NOMO-1 (cell line): ENCODE measurements around the gene SASS6.
A peak's percentile ranks its signal among the peaks of the same experiment; 100 is the strongest.

ENCODE experiments used
- DNase-seq, 2 experiments: peaks; one replicate each; lab custom pipeline; 2025; ENCODE audit not compliant: unreplicated experiment in 2 of 2; lab: John Stamatoyannopoulos, UW

SASS6 gene, protein sequence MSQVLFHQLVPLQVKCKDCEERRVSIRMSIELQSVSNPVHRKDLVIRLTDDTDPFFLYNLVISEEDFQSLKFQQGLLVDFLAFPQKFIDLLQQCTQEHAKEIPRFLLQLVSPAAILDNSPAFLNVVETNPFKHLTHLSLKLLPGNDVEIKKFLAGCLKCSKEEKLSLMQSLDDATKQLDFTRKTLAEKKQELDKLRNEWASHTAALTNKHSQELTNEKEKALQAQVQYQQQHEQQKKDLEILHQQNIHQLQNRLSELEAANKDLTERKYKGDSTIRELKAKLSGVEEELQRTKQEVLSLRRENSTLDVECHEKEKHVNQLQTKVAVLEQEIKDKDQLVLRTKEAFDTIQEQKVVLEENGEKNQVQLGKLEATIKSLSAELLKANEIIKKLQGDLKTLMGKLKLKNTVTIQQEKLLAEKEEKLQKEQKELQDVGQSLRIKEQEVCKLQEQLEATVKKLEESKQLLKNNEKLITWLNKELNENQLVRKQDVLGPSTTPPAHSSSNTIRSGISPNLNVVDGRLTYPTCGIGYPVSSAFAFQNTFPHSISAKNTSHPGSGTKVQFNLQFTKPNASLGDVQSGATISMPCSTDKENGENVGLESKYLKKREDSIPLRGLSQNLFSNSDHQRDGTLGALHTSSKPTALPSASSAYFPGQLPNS

GRCh38 chr1:100132566-100133477, at the start of gene SASS6, which contains the start of gene TRMT13:
Gene SASS6 (minus strand): TSS chr1:100132930. CDS start chr1:100132814, 116 bp downstream.
Gene TRMT13 (plus strand): TSS chr1:100133163. CDS start chr1:100133169, 6 bp downstream.
- peak; percentile 96 to 97 for DNase-seq

- DNase-seq = no peak
Observed at GRCh38 chr1:100178091-100178490, 45.4 kb upstream of the SASS6 start, which contains the start of gene LRRC39. Gene LRRC39 (minus strand): TSS chr1:100178256. CDS start chr1:100168516, 9,740 bp downstream.

DNA sequence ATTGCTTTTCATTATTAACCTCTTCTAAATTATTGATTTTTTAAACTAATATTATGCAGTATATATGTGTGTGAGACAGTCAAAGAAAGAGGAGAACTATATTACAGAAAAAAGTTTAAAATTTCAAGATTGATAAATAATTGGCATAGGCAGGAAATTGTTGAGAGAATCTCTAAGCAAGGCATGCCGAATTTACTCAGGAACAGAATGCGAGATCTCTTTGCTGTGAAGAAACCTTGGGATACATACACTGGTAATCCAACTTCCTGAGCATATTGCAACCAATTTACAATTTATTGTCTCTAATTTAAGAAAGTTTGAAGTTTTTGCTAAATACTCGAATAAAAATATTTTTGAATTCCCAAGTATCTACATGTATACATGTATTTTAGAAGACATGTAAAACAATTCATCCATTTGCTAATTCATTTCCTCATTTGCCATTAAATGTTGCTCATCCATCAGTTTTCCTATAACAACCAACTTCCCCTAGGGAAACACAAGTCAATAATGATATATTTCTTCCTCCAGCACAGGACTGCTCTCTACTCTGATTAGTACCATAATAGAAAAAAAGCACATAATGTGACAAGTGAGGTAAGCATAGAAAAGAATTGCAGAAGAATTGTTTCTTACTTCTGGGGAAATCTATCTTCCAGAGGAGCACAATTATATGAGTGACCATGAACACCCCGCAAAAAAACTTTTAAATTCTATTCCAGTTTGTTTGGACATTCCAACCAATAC, 44.7 kb upstream of the SASS6 start:
- DNase-seq = no peak

GRCh38 chr1:100168051-100168450, 35.3 kb upstream of the SASS6 start:
- DNase-seq = no peak

DNA sequence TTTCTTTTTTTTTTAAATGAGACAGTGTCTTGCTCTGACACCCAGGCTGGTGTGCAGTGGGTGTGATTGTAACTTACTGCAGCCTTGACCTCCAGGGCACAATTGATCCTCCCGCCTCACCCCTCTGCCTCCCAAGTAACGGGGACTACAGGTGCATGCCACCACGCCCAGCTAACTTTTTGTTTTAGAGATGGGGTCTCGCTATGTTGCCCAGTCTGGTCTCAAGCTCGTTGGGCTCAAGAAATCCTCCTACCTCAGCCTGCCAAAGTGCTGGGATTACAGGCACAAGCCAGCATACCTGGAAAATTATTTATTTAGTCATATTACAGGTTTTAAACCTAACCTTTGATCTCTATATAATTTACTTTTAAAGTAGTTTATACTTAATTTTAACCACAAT, 32.0 kb upstream of the SASS6 start:
- DNase-seq = no peak

GRCh38 chr1:100164216-100164615, 31.5 kb upstream of the SASS6 start:
- no peak for DNase-seq

GRCh38 chr1:100162881-100163280, 30.2 kb upstream of the SASS6 start:
- no peak for DNase-seq

- peak; percentile 8 to 77 for DNase-seq
Observed at GRCh38 chr1:100152271-100152670, 19.5 kb upstream of the SASS6 start.

- no peak for DNase-seq
Observed at GRCh38 chr1:100151679-100152078, 18.9 kb upstream of the SASS6 start.

GRCh38 chr1:100147875-100148274, 15.1 kb upstream of the SASS6 start:
- DNase-seq = no peak

GRCh38 chr1:100146958-100147357, 14.2 kb upstream of the SASS6 start:
- DNase-seq = no peak

GRCh38 chr1:100145116-100145515, 12.4 kb upstream of the SASS6 start:
- DNase-seq = no peak

GRCh38 chr1:100142343-100142742, 9.6 kb upstream of the SASS6 start:
- DNase-seq = no peak

DNA sequence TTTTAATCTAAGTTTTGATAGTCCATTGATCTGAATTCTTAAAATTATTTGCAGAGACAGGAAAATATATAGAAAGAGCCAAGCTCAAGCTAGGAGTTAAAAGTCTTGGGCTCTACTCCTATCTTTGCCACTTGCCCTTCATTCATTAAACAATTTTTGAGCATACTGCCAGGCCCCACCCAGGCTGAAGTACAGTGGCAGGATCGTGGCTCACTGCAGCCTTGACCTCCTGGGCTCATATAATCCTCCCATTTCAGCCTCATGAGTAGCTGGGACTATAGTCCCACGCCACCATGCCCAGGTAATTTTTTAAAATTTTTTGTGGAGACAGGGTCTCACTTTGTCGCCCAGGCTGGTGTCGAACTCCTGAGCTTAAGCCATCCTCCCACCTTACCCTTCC, 8.5 kb upstream of the SASS6 start:
- no peak for DNase-seq

DNA sequence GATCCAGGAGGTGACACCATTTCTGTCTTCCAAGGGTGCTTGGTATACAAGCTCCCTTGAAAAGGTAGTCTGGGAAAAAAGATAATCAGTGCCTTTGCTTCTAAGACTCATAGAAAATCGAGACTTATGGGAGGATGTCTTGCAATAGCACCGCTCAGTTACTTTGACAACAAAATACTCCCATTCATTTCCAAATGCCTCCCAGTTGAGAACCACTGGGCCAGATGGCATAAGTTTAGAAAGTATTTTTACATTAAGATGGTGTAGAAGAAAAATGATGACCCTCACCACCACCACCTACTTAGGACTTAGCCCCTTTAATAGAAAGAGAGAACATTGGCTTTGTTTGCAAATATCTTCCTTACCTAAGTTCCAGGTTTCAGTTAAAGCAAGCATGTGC, 4.9 kb upstream of the SASS6 start:
- DNase-seq = no peak

GRCh38 chr1:100134872-100135271, 2.1 kb upstream of the SASS6 start:
- no peak for DNase-seq

- DNase-seq = no peak
Observed at GRCh38 chr1:100131623-100132022, 1.1 kb downstream of the SASS6 start.

GRCh38 chr1:100130552-100131077, 2.1 kb downstream of the SASS6 start:
- no peak for DNase-seq

DNA sequence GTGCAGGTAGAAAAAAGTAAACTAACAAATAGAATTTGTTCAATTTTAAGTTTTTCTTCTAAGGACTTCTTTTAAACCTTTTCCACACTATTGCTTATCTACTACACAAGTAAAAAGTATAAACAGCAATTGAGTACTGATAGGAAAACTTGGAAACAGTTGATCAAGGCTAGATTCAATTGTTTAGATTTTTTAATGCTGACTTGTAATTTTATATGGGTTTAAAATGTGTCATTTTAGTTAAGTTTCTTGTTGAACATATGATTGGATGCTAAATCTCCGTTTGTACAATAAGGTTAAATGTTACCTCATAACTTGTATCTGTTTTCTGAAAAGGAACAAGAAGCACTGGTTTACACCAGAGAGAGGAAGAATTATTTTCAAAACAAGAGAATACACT, 5.5 kb downstream of the SASS6 start:
- DNase-seq = no peak

- DNase-seq = no peak
Observed at GRCh38 chr1:100122177-100122576, 10.6 kb downstream of the SASS6 start.
